CD8-positive, alpha-beta memory T cell (primary cell): ENCODE measurements around the gene RPP30. TPM values are rescaled to one million over a fixed set of nuclear protein-coding genes. Genes with fewer than 3 reads are reported as not detected.

ENCODE experiments used
- CTCF ChIA-PET: fragments of 350-600 bp; sonication (Branson Sonifier 250); formaldehyde crosslinking; loops from one replicate; lab custom pipeline; 2021; ENCODE audit warnings: antibody characterized with exemption; lab: Charles Lee
- POLR2A ChIA-PET: fragments of 350-600 bp; sonication (Branson Sonifier 250); formaldehyde crosslinking; loops from one replicate; lab custom pipeline; 2021; ENCODE audit warnings: antibody characterized with exemption; lab: Charles Lee
- DNase-seq, 5 donors: peaks; one replicate each; pipeline versions ENCODE4 v3.0.0 to v3.0.0-alpha.2; 2020 to 2022; ENCODE audit warnings: mixed read lengths in 1 of 5
- H3K27ac ChIP-seq: one replicate; pipeline ENCODE4 v1.7.0; 2013; ENCODE audit warnings: low read depth, mild to moderate bottlenecking, low read length, moderate library complexity
- H3K27me3 ChIP-seq: 2 replicates; pipeline ENCODE4 v1.7.0; 2013; ENCODE audit warnings: low read length, mild to moderate bottlenecking; ENCODE audit not compliant: insufficient read depth, poor library complexity, severe bottlenecking
- H3K36me3 ChIP-seq: 2 replicates; pipeline ENCODE4 v1.7.0; 2013; ENCODE audit warnings: mild to moderate bottlenecking, low read length, moderate library complexity; ENCODE audit not compliant: insufficient read depth
- H3K4me1 ChIP-seq: 2 replicates; pipeline ENCODE4 v1.7.0; 2013; ENCODE audit warnings: mild to moderate bottlenecking, low read length, moderate library complexity; ENCODE audit not compliant: insufficient read depth
- H3K4me3 ChIP-seq: 2 replicates; pipeline ENCODE4 v1.7.0; 2013; ENCODE audit warnings: mild to moderate bottlenecking, low read length
- H3K9me3 ChIP-seq: 2 replicates; pipeline ENCODE4 v1.7.0; 2013; ENCODE audit warnings: mild to moderate bottlenecking, low read length
- H3K27ac Mint-ChIP-seq, 8 donors: one replicate each; pipeline ENCODE4 v1.8.0; 2020 to 2021; ENCODE audit warnings: mixed read lengths in 8 of 8, mild to moderate bottlenecking in 6 of 8, inconsistent platforms in 3 of 8, moderate library complexity in 3 of 8
- H3K27me3 Mint-ChIP-seq, 2 donors: one replicate each; pipeline ENCODE4 v1.8.0; 2020 to 2021; ENCODE audit warnings: mixed read lengths in 2 of 2, mild to moderate bottlenecking in 1 of 2, moderate library complexity in 1 of 2
- H3K36me3 Mint-ChIP-seq, 3 donors: one replicate each; pipeline ENCODE4 v1.8.0; 2020 to 2021; ENCODE audit warnings: mixed read lengths in 3 of 3, inconsistent platforms in 1 of 3, mild to moderate bottlenecking in 1 of 3
- H3K4me1 Mint-ChIP-seq, 3 donors: one replicate each; pipeline ENCODE4 v1.8.0; 2020 to 2021; ENCODE audit warnings: mixed read lengths in 3 of 3, inconsistent platforms in 1 of 3, mild to moderate bottlenecking in 1 of 3
- H3K4me3 Mint-ChIP-seq, 7 donors: one replicate each; pipeline ENCODE4 v1.8.0; 2020 to 2021; ENCODE audit warnings: mixed read lengths in 7 of 7, mild to moderate bottlenecking in 6 of 7, moderate library complexity in 4 of 7, inconsistent platforms in 2 of 7
- H3K9me3 Mint-ChIP-seq, 5 donors: one replicate each; pipeline ENCODE4 v1.8.0; 2020 to 2022; ENCODE audit warnings: mixed read lengths in 5 of 5, mild to moderate bottlenecking in 3 of 5, moderate library complexity in 2 of 5, inconsistent platforms in 1 of 5
- polyA plus RNA-seq: library from polyadenylated mRNA; unstranded; fragments of 300-500 nt; fragmentation: Illumina TruSeq; gene quantifications from one replicate; pipeline ENCODE4 v1.2.3, GENCODE V29; 2021
- total RNA-seq, 2 experiments: library from RNA; stranded (reverse); gene quantifications; one replicate each; pipeline ENCODE4 v1.2.3, GENCODE V29; 2021

The RPP30 gene
- 100 to 1,000 TPM; 123 to 130 TPM for total RNA-seq
- polyA plus RNA-seq = 40.3 TPM

DNA sequence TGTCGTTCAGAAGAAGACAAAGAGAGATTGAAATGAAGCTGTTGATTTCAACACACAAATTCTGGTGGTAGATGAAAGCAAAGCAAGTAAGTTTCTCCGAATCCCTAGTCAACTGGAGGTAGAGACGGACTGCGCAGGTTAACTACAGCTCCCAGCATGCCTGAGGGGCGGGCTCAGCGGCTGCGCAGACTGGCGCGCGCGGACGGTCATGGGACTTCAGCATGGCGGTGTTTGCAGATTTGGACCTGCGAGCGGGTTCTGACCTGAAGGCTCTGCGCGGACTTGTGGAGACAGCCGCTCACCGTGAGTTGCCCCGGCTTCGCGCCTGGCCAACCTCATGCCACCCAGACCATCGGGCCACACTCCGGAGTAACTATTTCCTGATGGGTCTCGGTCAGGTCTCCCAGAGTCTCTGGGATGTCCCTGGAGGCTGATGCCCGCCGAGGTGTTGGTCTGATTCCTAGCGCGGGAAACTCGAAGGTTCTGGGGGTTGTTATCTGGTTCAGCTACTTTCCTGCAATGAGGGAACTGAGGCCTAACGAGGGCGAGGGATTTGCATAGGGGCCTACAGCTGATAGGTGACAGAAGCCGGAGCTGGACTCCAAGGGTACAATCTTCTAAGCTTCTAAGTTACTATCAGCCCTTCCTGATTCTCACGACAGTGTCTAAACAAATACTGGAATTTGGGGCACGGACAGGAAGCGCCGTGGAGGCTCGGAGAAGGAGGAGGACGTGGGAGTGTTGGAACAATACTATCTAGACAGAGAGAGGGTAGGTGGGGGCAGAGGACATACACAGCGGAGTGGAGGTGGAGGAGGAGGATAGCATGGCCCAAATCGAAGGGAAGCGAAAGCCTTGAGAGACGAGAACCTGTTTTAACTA is at the start of gene RPP30:
Gene RPP30, plus strand, starts transcription at position 209 of the 882 bp plus-strand sequence. Its CDS starts 13 bp downstream, at position 222.
- Histone ChIP-seq H3K36me3 (peaks cover 13% of the 10 kb centered on the region), H3K4me3 (peak within 1 kb of the TSS; percentile 81), H3K27ac (peak within 1 kb of the TSS; percentile 34), H3K9me3 (no peaks in the 10 kb centered on the region), H3K27me3 (no peaks in the 10 kb centered on the region), H3K4me1 (peaks cover 17% of the 10 kb centered on the region)
- ChIA-PET POLR2A (interaction anchor here (0.7 to 1.2 kb wide), 3 partner anchors 8 to 121 kb away, joined by 3 to 4 read pairs (median 3); no protein-coding TSS in a partner anchor), CTCF (interaction anchor here (0.7 to 2.3 kb wide), 7 partner anchors 8 to 1039 kb away, joined by 3 to 10 read pairs (median 4); partner anchors contain the start of gene HTR7)
- Mint-ChIP-seq H3K27me3 (peaks cover 9 to 30% of the 10 kb centered on the region in 2 donors), H3K36me3 (peaks cover 0 to 25% (median 8%) of the 10 kb centered on the region in 3 donors), H3K4me3 (peak within 1 kb of the TSS; percentile 95 to 98 (median 96)), H3K4me1 (peaks cover 34 to 50% (median 42%) of the 10 kb centered on the region in 3 donors), H3K9me3 (peaks cover 0 to 10% (median 0%) of the 10 kb centered on the region in 5 donors), H3K27ac (peak within 1 kb of the TSS; percentile 76 to 93 (median 88))
- peak; percentile 68 to 84 (median 74) for DNase-seq

DNA sequence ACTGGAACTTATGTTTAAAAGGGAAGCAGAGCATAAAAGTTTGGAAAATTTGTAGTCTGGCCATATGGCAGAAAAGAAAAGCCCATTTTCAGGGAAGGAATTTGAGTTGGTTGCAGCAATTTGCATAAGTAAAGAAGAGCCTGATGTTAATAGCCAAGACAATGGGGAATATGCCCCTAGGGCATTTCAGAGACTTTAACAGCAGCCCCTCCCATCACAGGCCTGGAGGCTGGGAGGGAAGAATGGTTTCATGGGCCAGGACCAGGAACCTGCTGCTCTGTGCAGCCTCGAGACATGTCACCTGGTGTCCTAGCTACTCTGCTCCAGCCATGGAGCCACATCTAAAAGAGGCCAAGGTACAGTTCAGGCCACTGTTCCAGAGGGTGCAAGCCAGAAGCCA is 49.3 kb upstream of the RPP30 start:
- no peak overlapping the region for H3K27ac ChIP-seq
- Mint-ChIP-seq H3K9me3 (peaks cover 2 to 11% (median 5%) of the 10 kb centered on the region in 5 donors), H3K36me3 (peaks cover 0 to 5% (median 0%) of the 10 kb centered on the region in 3 donors), H3K4me3 (no peak overlapping the region), H3K27ac (no peak overlapping the region), H3K4me1 (no peaks in the 10 kb centered on the region), H3K27me3 (peaks cover 10 to 45% of the 10 kb centered on the region in 2 donors)
- ChIA-PET CTCF (no interaction called here), POLR2A (no interaction called here)
- no peaks in the 10 kb centered on the region for H3K4me1 ChIP-seq
- no peaks in the 10 kb centered on the region for H3K9me3 ChIP-seq
- no peaks in the 10 kb centered on the region for H3K27me3 ChIP-seq
- H3K36me3 ChIP-seq = no peaks in the 10 kb centered on the region
- DNase-seq = no peak
- H3K4me3 ChIP-seq = no peak overlapping the region

DNA sequence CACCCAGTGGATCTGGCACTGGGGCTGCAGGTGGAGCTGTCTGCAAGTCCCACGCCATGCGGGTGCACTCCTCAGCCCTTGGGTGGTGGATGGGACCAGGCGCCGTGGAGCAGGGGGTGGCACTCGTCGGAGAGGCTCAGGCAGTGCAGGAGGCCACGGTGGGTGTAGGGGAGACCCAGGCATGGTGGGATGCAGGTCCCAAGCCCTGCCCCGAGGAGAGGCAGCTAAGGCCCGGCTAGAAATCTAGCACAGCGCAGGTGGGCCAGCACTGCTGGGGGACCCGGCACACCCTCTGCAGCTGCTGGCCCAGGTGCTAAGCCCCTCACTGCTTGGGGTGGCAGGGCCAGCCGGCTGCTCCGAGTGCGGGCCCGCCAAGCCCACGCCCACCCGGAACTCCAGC is 39.7 kb upstream of the RPP30 start:
- H3K4me1 Mint-ChIP-seq = no peaks in the 10 kb centered on the region
- DNase-seq = no peak
- no peaks in the 10 kb centered on the region for H3K27me3 ChIP-seq
- H3K4me1 ChIP-seq = no peaks in the 10 kb centered on the region
- H3K27ac ChIP-seq = no peak overlapping the region
- H3K36me3 Mint-ChIP-seq = no peaks in the 10 kb centered on the region
- POLR2A ChIA-PET = no interaction called here
- H3K9me3 Mint-ChIP-seq = no peaks in the 10 kb centered on the region
- no peak overlapping the region for H3K4me3 Mint-ChIP-seq
- no peak overlapping the region for H3K4me3 ChIP-seq
- H3K27me3 Mint-ChIP-seq = peaks cover 2 to 15% of the 10 kb centered on the region in 2 donors
- no peaks in the 10 kb centered on the region for H3K36me3 ChIP-seq
- no peaks in the 10 kb centered on the region for H3K9me3 ChIP-seq
- no peak overlapping the region for H3K27ac Mint-ChIP-seq
- CTCF ChIA-PET = no interaction called here

DNA sequence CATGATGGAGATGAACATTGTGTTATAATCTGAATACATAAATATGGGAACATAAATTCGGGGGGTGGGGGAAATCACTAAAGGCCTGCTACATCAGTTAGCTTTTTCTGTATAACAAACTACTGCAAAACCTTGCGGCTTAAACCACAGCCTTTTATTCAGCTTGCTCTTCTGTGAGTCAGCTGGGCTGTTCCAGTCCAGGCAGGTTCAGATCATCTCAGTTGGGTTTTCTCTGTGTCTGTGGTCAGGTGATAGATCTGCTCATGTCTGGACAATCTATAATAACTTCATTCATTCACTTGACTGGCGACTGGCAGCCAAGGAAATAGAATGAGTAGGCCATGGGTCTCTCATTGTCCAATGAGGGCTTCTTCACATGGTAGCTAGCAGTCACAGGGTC is 37.4 kb upstream of the RPP30 start:
- H3K9me3 ChIP-seq = no peaks in the 10 kb centered on the region
- peaks cover 2 to 14% of the 10 kb centered on the region in 2 donors for H3K27me3 Mint-ChIP-seq
- CTCF ChIA-PET = no interaction called here
- no peak for DNase-seq
- POLR2A ChIA-PET = no interaction called here
- no peaks in the 10 kb centered on the region for H3K4me1 Mint-ChIP-seq
- H3K4me1 ChIP-seq = no peaks in the 10 kb centered on the region
- no peaks in the 10 kb centered on the region for H3K36me3 ChIP-seq
- H3K27ac Mint-ChIP-seq = no peak overlapping the region
- H3K27me3 ChIP-seq = no peaks in the 10 kb centered on the region
- H3K4me3 Mint-ChIP-seq = no peak overlapping the region
- no peak overlapping the region for H3K27ac ChIP-seq
- no peak overlapping the region for H3K4me3 ChIP-seq
- no peaks in the 10 kb centered on the region for H3K9me3 Mint-ChIP-seq
- H3K36me3 Mint-ChIP-seq = no peaks in the 10 kb centered on the region

DNA sequence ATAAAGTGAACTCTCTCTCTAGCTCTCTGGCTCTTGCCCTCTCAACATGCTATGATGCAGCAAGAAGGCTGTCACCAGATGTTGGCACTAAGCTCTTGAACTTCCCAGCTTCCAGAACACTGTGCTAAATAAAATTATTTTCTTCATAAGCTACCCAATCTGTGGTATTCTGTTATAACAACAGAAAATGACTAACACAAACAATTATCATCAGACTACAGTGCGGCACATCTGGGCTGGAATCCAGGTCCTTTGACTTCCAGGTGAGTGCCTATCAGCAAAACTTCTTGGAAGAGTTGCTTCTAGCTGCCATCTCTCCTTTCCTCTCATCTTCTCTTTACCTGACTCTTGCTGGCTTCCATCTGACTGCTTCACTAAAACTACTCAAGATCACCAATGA is 34.3 kb upstream of the RPP30 start:
- H3K27ac ChIP-seq = no peak overlapping the region
- no peak overlapping the region for H3K4me3 ChIP-seq
- Mint-ChIP-seq H3K27me3 (peaks cover 10 to 16% of the 10 kb centered on the region in 2 donors), H3K4me3 (no peak overlapping the region), H3K9me3 (no peaks in the 10 kb centered on the region), H3K36me3 (no peaks in the 10 kb centered on the region), H3K4me1 (no peaks in the 10 kb centered on the region), H3K27ac (no peak overlapping the region)
- H3K9me3 ChIP-seq = no peaks in the 10 kb centered on the region
- CTCF ChIA-PET = no interaction called here
- H3K36me3 ChIP-seq = no peaks in the 10 kb centered on the region
- H3K4me1 ChIP-seq = no peaks in the 10 kb centered on the region
- no peaks in the 10 kb centered on the region for H3K27me3 ChIP-seq
- DNase-seq = no peak
- POLR2A ChIA-PET = no interaction called here

DNA sequence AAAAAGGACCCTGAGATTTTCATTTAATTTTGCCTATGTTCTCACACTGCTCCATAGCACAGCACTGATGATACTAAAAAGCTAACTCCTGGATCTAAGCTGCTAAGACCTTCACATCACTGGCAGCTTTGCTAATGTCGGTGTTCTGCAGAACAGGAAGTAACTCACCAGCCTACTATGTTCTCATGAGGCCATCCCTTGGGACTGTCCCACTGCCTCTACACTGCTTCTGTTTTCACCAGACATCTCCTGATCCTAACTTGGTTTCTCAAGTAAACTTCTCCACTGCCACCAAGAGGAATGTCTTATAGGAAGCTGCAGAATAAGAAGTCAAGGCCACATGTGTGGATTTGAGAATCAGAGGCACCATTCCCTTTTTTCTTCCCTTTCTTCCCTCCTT is 29.0 kb upstream of the RPP30 start:
- Mint-ChIP-seq H3K9me3 (no peaks in the 10 kb centered on the region), H3K4me1 (no peaks in the 10 kb centered on the region), H3K36me3 (no peaks in the 10 kb centered on the region), H3K4me3 (no peak overlapping the region), H3K27ac (no peak overlapping the region), H3K27me3 (peaks cover 37 to 46% of the 10 kb centered on the region in 2 donors)
- Histone ChIP-seq H3K27me3 (no peaks in the 10 kb centered on the region), H3K36me3 (no peaks in the 10 kb centered on the region), H3K4me1 (no peaks in the 10 kb centered on the region), H3K27ac (no peak overlapping the region), H3K4me3 (no peak overlapping the region), H3K9me3 (no peaks in the 10 kb centered on the region)
- DNase-seq = no peak
- POLR2A ChIA-PET = no interaction called here
- CTCF ChIA-PET = no interaction called here

DNA sequence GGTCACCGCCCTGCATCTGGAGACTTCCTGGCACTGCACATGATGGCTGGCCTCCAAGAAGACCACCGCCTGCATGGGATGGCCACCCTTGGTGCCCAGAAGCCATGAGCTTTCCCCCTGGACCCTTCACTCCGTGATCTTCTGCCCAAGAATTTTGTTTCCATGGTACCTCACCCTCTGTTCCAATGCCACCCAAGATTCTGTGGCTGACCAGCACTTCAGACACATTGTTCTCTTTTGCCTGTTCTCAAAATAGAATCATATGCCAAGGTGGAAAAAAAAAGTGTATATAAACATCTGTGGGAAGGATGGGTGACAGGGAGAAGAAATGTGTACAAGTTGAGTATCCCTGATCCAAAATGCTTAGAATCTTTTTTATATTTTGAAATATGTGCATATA is 26.0 kb upstream of the RPP30 start:
- H3K9me3 Mint-ChIP-seq = peaks cover 6 to 16% (median 13%) of the 10 kb centered on the region in 5 donors
- no peaks in the 10 kb centered on the region for H3K27me3 ChIP-seq
- H3K4me3 ChIP-seq = no peak overlapping the region
- DNase-seq = no peak
- H3K4me3 Mint-ChIP-seq = no peak overlapping the region
- peaks cover 38 to 48% of the 10 kb centered on the region in 2 donors for H3K27me3 Mint-ChIP-seq
- H3K36me3 Mint-ChIP-seq = peaks cover 0 to 6% (median under 1%) of the 10 kb centered on the region in 3 donors
- CTCF ChIA-PET = no interaction called here
- H3K36me3 ChIP-seq = no peaks in the 10 kb centered on the region
- H3K4me1 Mint-ChIP-seq = no peaks in the 10 kb centered on the region
- no peak overlapping the region for H3K27ac ChIP-seq
- no peak overlapping the region for H3K27ac Mint-ChIP-seq
- no peaks in the 10 kb centered on the region for H3K4me1 ChIP-seq
- POLR2A ChIA-PET = no interaction called here
- no peaks in the 10 kb centered on the region for H3K9me3 ChIP-seq

DNA sequence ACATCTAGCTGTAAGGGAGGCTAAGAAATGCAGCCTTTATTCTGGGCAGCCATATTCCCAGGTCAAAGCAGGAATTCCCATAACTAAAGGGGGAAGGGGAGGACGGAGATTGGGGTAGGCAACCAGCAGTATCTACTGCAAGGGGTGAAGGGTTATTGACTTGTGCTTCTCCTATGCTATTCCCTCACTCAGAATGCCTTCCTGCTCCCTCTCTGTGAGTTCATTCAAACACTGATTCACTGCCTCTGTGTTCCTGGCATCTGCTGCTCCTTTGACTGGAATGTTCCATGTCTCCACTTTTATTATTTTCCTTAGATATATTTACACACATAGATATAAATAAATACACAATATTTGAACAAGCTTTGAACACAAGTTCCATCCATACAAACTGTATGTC is 25.0 kb upstream of the RPP30 start:
- ChIA-PET POLR2A (no interaction called here), CTCF (no interaction called here)
- Mint-ChIP-seq H3K9me3 (peaks cover 10 to 23% (median 22%) of the 10 kb centered on the region in 5 donors), H3K27me3 (peaks cover 39 to 56% of the 10 kb centered on the region in 2 donors), H3K27ac (no peak overlapping the region), H3K4me3 (no peak overlapping the region), H3K36me3 (peaks cover 0 to 13% (median 5%) of the 10 kb centered on the region in 3 donors), H3K4me1 (no peaks in the 10 kb centered on the region)
- Histone ChIP-seq H3K27me3 (no peaks in the 10 kb centered on the region), H3K4me1 (no peaks in the 10 kb centered on the region), H3K9me3 (no peaks in the 10 kb centered on the region), H3K36me3 (no peaks in the 10 kb centered on the region), H3K4me3 (no peak overlapping the region), H3K27ac (no peak overlapping the region)
- DNase-seq = no peak
